Dermis microvascular lymphatic vessel endothelial cell (primary cell): ENCODE results near the gene CIC. TPM values are rescaled to one million over a fixed set of nuclear protein-coding genes. Genes with fewer than 3 reads are reported as not detected.

Experiments
- DNase-seq, 2 donors: peaks; one replicate each; pipeline versions ENCODE4 v3.0.0 to v3.0.0-alpha.2; 2010; ENCODE audit warnings: low read depth in 2 of 2
- total RNA-seq: library from RNA; depleted of rRNA; stranded (reverse); fragments of >200 nt; gene quantifications from 2 replicates; pipeline ENCODE4 v1.2.1, GENCODE V29; 2014

The CIC gene
- total RNA-seq, 1 donor from 2014 or later, result 8.7 TPM

DNA sequence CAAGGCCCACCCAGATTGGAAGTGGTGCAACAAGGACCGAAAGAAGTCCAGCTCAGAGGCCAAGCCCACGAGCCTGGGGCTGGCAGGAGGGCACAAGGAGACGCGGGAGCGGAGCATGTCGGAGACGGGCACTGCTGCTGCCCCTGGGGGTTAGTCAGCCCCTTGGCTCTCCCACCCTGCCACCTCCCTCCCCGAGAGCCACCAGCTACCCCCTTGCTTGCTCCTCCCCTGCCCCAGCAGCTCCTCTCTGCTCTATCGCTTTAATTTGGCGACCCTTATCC, 18.7 kb downstream of the CIC start:
- DNase-seq, result no peak

DNA sequence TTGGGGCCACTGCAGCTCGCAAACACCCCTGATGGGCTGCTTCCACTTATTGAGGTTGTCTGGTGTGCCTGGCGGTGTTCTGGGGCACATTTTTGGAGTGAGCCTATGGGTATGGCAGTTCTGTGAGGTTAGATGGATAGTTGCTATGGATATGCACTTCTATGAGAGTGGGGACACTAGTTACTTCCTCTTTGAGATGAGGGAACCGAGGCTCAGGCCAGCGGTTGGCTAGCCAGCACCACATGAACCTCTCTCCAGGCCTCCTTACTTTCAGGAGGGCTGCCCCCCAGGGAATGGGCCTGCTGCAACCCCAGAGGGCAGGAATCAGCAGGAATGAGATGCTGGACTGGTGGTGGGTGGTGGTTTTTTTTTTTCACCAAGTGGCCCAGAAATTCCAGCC, 19.3 kb downstream of the CIC start:
- DNase-seq, result no peak

DNA sequence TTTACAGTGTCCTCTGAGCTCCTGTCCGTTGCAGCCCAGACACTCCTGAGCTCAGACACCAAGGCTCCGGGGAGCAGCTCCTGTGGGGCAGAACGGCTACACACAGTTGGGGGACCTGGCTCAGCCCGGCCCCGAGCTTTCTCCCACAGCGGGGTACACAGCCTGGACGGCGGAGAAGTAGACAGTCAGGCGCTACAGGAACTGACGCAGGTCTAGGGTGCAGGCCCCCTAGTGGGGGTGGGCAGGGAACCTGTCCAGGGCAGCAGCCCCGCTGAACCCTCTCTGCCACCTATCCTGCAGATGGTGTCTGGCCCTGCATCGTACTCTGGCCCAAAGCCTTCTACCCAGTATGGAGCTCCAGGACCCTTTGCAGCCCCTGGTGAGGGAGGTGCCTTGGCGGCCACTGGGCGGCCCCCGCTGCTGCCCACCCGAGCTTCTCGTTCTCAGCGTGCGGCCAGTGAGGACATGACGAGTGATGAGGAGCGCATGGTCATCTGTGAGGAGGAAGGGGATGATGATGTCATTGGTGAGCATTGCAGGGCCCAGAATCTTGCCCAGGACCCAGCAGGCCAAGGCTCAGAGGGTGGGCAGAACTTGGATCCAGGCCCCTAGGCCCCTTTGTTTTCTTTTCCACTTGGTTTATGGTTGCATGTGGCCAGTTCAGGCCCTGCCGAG, 20.0 kb downstream of the CIC start:
- no peak for DNase-seq

DNA sequence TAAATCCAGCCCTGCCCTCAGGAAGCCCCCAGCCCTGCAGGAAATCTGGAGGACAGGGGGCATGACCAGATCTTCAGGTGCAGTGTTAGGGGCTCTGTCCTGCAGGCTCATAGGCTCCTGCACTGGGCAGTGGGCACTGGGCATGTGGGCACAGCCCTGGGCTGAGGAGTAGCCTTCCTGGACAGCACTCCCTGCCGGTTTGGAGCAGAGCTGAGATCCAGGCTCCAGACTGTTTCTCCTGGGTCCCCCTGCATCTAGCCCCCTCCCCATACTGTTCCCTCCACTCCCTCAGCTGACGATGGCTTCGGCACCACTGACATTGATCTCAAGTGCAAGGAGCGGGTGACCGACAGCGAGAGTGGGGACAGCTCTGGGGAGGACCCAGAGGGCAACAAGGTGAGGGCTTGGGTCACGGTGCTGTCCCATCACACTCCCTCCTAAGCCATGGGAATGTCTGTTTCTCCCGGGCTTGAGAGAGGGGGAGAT, 20.5 kb downstream of the CIC start:
- DNase-seq, result no peak

DNA sequence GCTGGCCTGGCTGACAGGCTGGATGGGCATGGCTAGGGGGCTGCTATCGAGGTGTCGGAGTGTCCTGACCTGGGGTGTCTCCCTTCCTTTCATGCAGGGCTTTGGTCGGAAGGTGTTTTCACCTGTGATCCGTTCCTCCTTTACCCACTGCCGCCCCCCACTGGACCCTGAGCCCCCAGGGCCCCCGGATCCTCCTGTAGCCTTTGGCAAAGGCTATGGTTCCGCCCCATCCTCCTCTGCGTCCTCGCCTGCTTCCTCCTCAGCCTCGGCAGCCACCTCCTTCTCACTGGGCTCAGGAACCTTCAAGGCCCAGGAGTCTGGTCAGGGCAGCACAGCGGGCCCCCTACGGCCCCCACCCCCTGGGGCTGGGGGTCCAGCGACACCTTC, 21.1 kb downstream of the CIC start:
- no peak for DNase-seq

DNA sequence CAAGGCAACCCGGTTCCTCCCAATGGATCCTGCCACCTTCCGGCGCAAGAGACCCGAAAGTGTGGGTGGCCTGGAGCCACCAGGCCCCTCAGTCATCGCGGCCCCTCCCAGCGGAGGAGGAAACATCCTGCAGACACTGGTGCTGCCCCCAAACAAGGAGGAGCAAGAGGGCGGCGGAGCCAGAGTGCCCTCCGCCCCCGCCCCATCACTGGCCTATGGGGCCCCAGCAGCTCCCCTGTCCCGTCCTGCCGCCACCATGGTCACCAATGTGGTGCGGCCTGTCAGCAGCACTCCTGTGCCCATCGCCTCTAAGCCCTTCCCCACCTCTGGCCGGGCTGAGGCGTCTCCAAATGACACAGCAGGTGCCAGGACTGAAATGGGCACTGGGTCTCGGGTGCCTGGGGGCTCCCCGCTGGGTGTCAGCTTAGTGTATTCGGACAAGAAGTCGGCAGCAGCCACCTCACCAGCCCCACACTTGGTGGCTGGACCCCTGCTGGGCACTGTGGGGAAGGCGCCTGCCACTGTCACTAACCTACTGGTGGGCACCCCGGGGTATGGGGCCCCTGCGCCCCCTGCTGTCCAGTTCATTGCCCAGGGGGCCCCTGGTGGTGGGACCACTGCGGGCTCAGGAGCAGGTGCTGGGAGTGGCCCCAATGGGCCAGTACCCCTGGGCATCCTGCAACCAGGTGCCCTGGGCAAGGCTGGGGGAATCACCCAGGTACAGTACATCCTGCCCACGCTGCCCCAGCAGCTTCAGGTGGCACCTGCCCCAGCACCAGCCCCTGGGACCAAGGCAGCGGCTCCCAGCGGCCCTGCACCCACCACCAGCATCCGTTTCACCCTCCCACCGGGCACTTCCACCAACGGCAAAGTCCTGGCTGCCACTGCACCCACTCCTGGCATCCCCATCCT, 21.7 kb downstream of the CIC start:
- peak in 1 of 2 donors; percentile 64 for DNase-seq

DNA sequence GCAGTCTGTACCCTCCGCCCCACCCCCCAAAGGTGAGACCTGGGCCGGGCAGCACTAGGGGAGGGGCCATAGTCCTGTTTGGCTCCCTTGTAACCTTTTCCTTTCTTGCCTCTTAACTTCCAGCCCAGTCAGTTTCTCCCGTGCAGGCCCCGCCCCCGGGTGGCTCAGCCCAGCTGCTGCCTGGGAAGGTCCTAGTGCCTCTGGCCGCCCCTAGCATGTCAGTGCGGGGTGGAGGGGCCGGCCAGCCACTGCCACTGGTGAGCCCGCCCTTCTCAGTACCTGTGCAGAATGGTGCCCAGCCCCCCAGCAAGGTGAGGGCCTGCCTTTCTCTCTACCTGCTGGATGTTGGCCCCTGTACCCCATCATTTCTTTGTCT, 22.4 kb downstream of the CIC start:
- no peak for DNase-seq

DNA sequence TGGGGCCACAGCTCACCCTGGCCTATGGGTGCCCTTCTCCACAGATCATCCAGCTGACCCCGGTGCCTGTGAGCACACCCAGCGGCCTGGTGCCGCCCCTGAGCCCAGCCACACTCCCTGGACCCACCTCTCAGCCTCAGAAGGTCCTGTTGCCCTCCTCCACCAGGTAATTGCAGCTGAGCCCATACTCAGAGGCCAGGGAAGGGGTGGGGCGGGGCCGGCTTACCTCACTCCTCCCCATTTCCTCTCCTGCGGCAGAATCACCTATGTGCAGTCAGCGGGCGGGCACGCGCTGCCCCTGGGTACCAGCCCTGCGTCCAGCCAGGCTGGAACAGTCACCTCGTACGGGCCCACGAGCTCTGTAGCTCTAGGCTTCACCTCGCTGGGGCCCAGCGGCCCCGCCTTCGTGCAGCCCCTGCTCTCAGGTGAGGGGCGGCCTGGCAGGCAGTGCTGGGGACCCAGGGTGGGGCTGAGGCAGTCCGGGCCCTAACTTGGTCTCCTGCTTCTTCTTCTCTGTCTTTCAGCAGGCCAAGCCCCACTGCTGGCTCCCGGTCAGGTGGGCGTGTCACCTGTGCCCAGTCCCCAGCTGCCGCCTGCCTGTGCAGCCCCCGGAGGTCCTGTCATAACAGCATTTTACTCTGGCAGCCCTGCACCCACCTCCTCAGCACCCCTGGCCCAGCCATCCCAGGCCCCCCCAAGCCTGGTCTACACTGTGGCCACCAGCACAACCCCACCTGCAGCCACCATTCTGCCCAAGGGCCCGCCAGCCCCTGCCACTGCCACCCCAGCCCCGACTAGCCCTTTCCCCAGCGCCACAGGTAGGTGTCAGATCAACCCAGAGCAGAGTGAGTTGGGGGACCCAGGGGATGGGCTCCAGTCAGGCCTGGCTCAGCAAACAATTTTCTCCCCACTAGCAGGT, 23.2 kb downstream of the CIC start:
- DNase-seq, result no peak

DNA sequence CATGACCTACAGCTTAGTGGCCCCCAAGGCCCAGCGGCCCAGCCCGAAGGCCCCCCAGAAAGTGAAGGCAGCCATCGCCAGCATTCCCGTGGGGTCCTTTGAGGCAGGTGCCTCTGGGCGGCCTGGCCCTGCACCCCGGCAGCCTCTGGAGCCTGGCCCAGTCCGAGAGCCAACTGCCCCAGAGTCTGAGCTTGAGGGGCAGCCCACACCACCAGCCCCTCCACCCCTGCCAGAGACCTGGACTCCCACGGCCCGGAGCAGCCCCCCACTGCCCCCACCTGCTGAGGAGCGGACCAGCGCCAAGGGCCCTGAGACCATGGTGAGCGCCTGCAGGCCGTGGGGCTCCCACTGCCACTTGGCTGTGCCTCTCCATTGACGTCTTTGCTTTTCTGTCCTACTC, 23.9 kb downstream of the CIC start:
- DNase-seq, result no peak

DNA sequence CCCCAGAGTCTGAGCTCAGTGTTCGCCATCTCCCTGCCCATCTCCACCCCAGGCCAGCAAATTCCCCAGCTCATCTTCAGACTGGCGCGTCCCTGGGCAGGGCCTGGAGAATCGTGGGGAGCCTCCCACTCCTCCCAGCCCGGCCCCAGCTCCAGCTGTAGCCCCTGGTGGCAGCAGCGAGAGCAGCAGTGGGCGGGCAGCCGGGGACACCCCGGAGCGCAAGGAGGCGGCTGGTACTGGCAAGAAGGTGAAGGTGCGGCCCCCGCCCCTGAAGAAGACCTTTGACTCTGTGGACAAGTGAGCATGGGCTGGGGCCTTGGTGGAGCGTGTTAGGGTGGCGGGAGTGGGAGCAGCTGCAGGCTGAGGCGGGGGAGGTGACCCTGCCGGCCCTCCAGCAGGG, 24.5 kb downstream of the CIC start:
- no peak for DNase-seq

DNA sequence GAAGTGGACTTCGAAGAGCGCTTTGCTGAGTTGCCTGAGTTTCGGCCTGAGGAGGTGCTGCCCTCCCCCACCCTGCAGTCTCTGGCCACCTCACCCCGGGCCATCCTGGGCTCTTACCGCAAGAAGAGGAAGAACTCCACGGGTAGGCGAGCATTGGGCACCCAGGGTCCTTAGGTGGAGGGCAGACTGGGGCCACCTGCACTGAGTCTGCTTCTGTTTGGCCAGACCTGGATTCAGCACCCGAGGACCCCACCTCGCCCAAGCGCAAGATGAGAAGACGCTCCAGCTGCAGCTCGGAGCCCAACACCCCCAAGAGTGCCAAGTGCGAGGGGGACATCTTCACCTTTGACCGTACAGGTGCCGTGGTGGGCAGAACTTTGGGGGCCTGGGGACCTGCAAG, 24.9 kb downstream of the CIC start:
- DNase-seq, result no peak

DNA sequence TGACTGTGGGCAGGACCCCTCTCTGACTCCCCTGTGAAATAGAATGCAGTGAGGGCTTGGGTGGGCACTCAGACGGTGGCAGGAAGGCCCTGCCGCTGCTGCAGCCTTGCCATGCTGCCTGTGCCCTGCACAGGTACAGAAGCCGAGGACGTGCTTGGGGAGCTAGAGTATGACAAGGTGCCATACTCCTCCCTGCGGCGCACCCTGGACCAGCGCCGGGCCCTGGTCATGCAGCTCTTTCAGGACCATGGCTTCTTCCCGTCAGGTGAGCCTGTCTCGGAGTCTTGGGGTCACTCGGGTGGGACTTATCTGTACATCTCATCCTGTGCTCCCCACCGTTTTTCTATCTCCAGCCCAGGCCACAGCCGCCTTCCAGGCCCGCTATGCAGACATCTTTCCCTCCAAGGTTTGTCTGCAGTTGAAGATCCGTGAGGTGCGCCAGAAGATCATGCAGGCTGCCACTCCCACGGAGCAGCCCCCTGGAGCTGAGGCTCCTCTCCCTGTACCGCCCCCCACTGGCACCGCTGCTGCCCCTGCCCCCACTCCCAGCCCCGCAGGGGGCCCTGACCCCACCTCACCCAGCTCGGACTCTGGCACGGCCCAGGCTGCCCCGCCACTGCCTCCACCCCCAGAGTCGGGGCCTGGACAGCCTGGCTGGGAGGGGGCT, 25.6 kb downstream of the CIC start:
- no peak for DNase-seq

DNA sequence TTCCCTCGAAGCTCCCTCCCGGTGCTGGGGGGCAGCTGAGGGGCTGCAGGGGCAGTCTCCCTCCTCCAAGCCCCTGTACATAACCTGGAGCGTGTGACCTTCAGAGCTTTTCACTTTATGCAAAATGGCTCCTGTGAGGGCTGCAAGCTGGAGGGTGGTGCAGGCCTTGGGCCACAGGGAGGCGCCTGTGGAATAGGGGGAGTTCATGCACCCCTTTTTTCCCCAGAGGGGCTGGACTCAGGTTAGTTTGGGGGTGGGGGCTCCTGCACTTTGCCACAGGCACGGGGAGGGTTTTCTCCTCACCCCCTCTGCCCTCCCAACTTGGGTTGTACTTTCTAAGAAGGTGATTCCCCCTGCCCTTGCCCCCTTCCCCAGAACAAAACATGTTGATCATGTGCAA, 26.3 kb downstream of the CIC start:
- DNase-seq, result no peak

DNA sequence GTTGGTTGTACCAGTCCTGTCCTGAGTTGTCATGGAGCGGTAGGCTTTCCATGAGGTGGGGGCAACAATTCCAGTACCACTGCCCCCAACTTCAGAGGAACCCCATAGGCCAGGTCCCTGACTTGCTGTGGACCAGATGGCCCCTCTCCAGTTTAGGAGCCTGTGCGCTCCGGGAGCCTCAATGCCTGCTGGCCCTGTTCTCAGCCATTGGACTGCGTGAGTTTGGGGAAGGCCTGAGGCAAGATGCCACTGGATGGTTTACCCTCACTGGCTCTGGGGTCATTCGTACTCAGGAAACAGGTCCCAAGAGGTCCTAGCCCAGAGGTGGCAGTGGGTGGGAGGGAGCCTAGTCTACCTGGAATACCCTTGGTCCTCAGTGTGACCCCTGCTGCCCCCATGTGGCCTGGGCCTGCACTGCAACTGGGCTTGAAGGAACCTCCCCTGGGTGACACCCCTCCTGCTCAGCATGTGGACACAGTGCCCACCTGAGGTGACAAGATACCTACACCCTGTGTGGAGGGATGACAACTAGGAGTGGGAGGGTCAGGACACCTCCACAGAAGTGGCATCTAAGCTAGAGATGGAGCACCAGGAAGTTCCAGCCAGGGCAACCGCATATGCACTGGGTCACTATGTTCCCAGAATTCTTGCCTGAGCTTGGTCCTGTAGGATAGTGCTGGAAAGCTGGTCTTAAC, 26.9 kb downstream of the CIC start:
- peak in 1 of 2 donors; percentile 68 for DNase-seq

DNA sequence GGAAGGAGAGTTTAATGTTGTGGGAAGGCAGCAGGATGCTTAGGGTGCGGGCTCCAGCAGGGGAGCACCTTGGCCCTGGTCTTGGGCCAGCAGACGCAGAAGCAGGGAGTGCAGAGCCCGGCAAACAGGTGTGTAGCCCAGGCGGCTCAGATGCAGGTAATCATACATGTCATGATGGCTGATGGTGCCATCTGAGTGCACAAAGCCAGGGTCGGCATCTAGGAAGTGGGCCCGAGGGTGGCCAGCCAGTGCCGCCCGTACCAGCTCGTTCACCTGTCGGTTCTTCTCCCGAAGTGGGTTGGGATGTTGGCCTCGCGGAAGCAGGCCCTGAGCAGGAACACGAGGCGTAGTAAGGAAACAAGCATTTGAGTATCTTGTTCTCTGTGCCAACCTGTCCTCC, 28.0 kb downstream of the CIC start:
- no peak for DNase-seq

DNA sequence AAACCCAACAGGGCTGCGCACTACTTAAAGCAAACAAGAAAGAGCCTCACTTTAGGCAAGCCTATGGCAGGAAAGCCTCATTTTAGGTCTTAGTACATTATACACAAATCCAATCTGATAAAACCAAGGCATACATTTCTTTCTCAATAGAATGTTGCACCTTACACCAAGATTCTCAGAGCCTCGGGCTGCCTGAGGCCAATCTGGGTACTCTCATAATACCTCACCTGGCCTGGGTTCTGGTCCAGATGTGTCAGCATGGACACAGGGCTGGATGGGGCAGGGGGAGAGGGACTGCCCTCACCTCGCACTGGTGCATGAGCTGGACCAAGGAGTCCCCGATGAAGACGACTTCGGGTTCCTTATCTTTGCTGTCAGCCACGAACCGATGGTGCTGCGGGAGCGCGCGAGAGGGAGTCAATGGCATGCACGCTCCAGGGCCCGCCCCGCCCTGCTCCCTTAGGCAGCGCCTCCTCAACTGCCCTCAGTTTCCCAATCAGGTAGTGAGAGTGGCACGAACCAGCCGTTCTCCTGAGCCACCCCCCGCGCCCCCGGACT, 32.7 kb downstream of the CIC start, which contains the start of gene PRR19:
Gene PRR19 (plus strand): TSS at position 487 of the 558 bp plus-strand sequence. CDS start 7,453 bp downstream, outside the sequence.
- no peak for DNase-seq

DNA sequence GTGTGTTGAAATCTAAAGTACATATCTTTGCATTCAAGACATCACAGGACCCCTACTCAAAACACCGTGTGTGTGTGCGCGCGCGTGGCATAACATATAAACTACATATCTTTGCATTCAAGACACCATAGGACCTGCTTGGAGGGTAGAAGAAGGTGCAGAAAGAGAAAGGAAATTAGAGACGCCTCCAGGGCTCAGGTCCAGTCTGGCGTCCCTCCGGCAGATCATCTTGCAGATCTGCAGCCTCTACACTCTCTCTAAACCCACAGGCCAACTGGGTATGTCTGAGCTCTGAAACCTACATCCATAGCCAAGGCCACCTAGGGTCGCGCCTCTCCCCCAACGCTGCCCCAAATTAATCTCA, 34.0 kb downstream of the CIC start:
- no peak for DNase-seq

DNA sequence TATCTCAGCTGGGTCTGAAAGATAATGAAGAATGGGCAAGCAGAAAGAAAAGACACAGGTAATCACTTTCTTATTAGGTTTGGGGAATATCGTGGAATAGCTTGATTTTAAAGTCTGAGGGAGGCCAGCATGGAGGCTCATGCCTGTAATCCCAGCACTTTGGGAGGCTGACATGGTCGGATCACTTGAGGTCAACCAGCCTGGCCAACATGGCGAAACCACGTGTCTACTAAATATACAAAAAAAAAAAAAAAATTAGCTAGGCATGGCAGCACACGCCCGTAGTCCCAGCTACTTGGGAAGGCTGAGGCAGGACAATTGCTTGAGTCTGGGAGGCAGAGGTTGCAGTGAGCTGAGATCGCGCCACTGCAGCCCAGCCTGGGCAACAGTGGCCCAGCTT, 34.8 kb downstream of the CIC start:
- DNase-seq, result no peak

DNA sequence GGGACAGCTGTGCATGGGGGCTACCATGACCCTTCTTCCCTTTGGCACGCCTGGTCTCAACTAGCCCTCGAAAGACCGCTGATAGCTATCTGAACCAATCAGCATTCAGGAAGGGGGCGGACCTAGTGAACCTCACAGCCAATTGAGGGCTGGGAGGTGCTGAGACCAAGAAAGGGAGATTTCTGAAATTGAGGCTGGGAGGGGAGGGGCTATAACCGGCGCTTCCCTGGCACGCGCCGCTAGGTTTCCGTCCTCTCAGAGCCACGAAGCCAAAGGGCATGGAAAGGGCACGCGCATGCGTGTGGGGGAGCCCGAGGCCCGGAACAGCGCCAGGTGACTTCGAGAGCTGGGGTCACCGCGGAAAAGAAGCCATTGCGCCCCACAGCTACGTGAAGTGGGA, 37.6 kb downstream of the CIC start:
- no peak for DNase-seq

DNA sequence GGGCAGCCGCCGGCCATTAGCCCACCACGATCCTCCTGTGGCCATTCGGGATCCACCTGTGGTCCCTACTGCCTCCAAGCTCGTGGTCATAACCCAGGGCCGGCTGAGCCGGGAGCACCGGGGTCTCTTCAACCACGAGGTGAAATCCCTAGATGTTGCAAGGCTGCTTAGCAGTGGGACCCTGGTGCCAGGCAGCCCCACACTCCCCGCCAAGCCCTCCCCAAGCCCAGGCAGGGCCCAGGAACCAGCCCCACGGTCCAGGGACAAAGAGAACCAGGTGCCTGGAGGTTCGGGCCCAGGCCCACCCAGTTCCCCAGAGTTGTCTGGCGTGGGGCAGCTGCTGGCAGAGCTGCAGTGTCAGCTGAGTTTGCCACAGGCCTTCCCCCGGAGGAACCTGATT, 40.6 kb downstream of the CIC start:
- no peak for DNase-seq

DNA sequence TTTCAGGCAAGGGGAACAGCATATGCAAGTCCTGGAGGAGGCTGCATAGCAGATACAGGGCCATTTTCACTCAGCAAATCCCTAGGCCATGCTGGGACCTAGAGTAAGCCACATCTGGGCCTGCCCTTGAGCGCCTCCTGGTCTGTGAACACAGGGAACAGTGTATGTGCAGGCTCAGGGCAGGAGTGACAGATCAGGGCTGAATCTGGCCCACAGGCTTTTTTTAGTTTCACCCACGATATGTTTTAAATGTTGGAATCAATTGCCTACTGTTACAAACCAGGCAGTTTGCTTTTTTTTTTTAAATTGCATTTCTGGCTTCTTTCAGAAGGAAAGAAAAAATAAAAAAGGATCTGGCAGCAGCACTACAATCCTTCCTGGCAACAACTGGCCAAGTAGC, 42.6 kb downstream of the CIC start:
- no peak for DNase-seq
